ENCODE data around the gene EDIL3.

Gene EDIL3

GRCh38 chr5:84213212-84213611 is 171.5 kb downstream of the EDIL3 start:
- TF ChIP-seq EZH2 (optimal IDR thresholded peaks at IDR 0.05; ENCODE audit: low read depth, low read length) (no peak), EZH2phosphoT487 (IDR thresholded peaks at IDR 0.05; ENCODE audit: low read length) (no peak)
- TF ChIP-seq, protein P1, sequence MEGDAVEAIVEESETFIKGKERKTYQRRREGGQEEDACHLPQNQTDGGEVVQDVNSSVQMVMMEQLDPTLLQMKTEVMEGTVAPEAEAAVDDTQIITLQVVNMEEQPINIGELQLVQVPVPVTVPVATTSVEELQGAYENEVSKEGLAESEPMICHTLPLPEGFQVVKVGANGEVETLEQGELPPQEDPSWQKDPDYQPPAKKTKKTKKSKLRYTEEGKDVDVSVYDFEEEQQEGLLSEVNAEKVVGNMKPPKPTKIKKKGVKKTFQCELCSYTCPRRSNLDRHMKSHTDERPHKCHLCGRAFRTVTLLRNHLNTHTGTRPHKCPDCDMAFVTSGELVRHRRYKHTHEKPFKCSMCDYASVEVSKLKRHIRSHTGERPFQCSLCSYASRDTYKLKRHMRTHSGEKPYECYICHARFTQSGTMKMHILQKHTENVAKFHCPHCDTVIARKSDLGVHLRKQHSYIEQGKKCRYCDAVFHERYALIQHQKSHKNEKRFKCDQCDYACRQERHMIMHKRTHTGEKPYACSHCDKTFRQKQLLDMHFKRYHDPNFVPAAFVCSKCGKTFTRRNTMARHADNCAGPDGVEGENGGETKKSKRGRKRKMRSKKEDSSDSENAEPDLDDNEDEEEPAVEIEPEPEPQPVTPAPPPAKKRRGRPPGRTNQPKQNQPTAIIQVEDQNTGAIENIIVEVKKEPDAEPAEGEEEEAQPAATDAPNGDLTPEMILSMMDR (IDR thresholded peaks at IDR 0.05; ENCODE audit: low read length) = no peak
- no peaks in the 10 kb centered on the region for H3K9me2 ChIP-seq (replicated peaks; ENCODE audit: insufficient read depth, low read length)
- H3K4me3 ChIP-seq (ENCODE audit: low read length) = no peak overlapping the region

GRCh38 chr5:84204772-84205171 is 179.9 kb downstream of the EDIL3 start:
- no peaks in the 10 kb centered on the region for H4K20me1 ChIP-seq (ENCODE audit: insufficient read depth, low read length)
- H3K4me3 ChIP-seq (ENCODE audit: low read length) = no peak overlapping the region
- DNase-seq = no peak
- H3K9me2 ChIP-seq (replicated peaks; ENCODE audit: insufficient read depth, low read length) = no peaks in the 10 kb centered on the region
- H3K4me2 ChIP-seq (ENCODE audit: low read depth, low read length) = no peak overlapping the region
- no peaks in the 10 kb centered on the region for H3K9me3 ChIP-seq (replicated peaks; ENCODE audit: insufficient read depth, low read length)
- no peak for TF ChIP-seq EZH2 (optimal IDR thresholded peaks at IDR 0.05; ENCODE audit: low read depth, low read length)
- TF ChIP-seq EZH2phosphoT487 (IDR thresholded peaks at IDR 0.05; ENCODE audit: low read length) = no peak
- TF ChIP-seq, protein P1 (IDR thresholded peaks at IDR 0.05; ENCODE audit: low read length) = no peak
- H3K79me2 ChIP-seq (ENCODE audit: low read length) = no peaks in the 10 kb centered on the region
- no peaks in the 10 kb centered on the region for H3K4me1 ChIP-seq (ENCODE audit: low read length)
- no peak overlapping the region for H2AFZ ChIP-seq (ENCODE audit: low read length)
- H3K36me3 ChIP-seq (replicated peaks; ENCODE audit: insufficient read depth, low read length) = no peaks in the 10 kb centered on the region
- H3K27ac ChIP-seq (ENCODE audit: low read length) = no peak overlapping the region
- H3K27me3 ChIP-seq (replicated peaks; ENCODE audit: insufficient read depth, low read length) = no peaks in the 10 kb centered on the region
- H3K9ac ChIP-seq (ENCODE audit: low read length) = no peak overlapping the region
- H3F3A ChIP-seq (ENCODE audit: insufficient read depth, low read length) = no peaks in the 10 kb centered on the region

More at GRCh38 chr5:84213212-84213611, 171.5 kb downstream of the EDIL3 start:
- Histone ChIP-seq H3K9ac (ENCODE audit: low read length) (no peak overlapping the region), H3K27me3 (replicated peaks; ENCODE audit: insufficient read depth, low read length) (no peaks in the 10 kb centered on the region), H3F3A (ENCODE audit: insufficient read depth, low read length) (no peaks in the 10 kb centered on the region), H3K4me2 (ENCODE audit: low read depth, low read length) (no peak overlapping the region), H3K4me1 (ENCODE audit: low read length) (no peaks in the 10 kb centered on the region), H2AFZ (ENCODE audit: low read length) (no peak overlapping the region), H3K9me3 (replicated peaks; ENCODE audit: insufficient read depth, low read length) (no peaks in the 10 kb centered on the region), H3K79me2 (ENCODE audit: low read length) (no peaks in the 10 kb centered on the region), H3K36me3 (replicated peaks; ENCODE audit: insufficient read depth, low read length) (no peaks in the 10 kb centered on the region), H3K27ac (ENCODE audit: low read length) (no peak overlapping the region), H4K20me1 (ENCODE audit: insufficient read depth, low read length) (no peaks in the 10 kb centered on the region)
- DNase-seq = no peak

GRCh38 chr5:84202136-84202535 is 182.5 kb downstream of the EDIL3 start:
- no peak overlapping the region for H3K27ac ChIP-seq (ENCODE audit: low read length)
- TF ChIP-seq EZH2phosphoT487 (IDR thresholded peaks at IDR 0.05; ENCODE audit: low read length) = no peak
- TF ChIP-seq, protein P1 (IDR thresholded peaks at IDR 0.05; ENCODE audit: low read length) = no peak
- no peak for TF ChIP-seq EZH2 (optimal IDR thresholded peaks at IDR 0.05; ENCODE audit: low read depth, low read length)
- H3K9ac ChIP-seq (ENCODE audit: low read length) = no peak overlapping the region
- no peak for DNase-seq
- H3K9me3 ChIP-seq (replicated peaks; ENCODE audit: insufficient read depth, low read length) = no peaks in the 10 kb centered on the region
- H4K20me1 ChIP-seq (ENCODE audit: insufficient read depth, low read length) = no peaks in the 10 kb centered on the region
- no peak overlapping the region for H3K4me2 ChIP-seq (ENCODE audit: low read depth, low read length)
- no peaks in the 10 kb centered on the region for H3K79me2 ChIP-seq (ENCODE audit: low read length)
- H2AFZ ChIP-seq (ENCODE audit: low read length) = no peak overlapping the region
- H3K9me2 ChIP-seq (replicated peaks; ENCODE audit: insufficient read depth, low read length) = no peaks in the 10 kb centered on the region
- H3K36me3 ChIP-seq (replicated peaks; ENCODE audit: insufficient read depth, low read length) = no peaks in the 10 kb centered on the region
- H3F3A ChIP-seq (ENCODE audit: insufficient read depth, low read length) = no peaks in the 10 kb centered on the region
- 0 out of 2 replicates have a peak, but pooled peaks cover 7% of the 10 kb centered on the region for H3K4me1 ChIP-seq (ENCODE audit: low read length)
- no peak overlapping the region for H3K4me3 ChIP-seq (ENCODE audit: low read length)
- no peaks in the 10 kb centered on the region for H3K27me3 ChIP-seq (replicated peaks; ENCODE audit: insufficient read depth, low read length)
